NB4 (cell line): ENCODE results near the gene GLI1.
"Not testable (repeated sequence)": the region's sequence is repeated elsewhere in the genome, so short reads cannot be mapped to it uniquely, and the experiment has no call there.

Experiments
- DNase-seq: peaks from one replicate; pipeline ENCODE4 v3.0.0; 2010; ENCODE audit warnings: low read depth
- H3K4me3 ChIP-seq: one replicate; pipeline ENCODE4 v1.5.1; 2011; ENCODE audit warnings: mild to moderate bottlenecking, low read depth, low read length, moderate library complexity
- MAX ChIP-seq: IDR thresholded peaks from 2 replicates; pipeline ENCODE4 v1.6.1; 2011; ENCODE audit warnings: low read depth, low read length
- MYC ChIP-seq: IDR thresholded peaks from 2 replicates; pipeline ENCODE4 v1.6.1; 2011; ENCODE audit warnings: low read depth, low read length
- POLR2A ChIP-seq: IDR thresholded peaks from 2 replicates; pipeline ENCODE4 v1.6.1; 2011; ENCODE audit warnings: mild to moderate bottlenecking; ENCODE audit not compliant: insufficient read length; ENCODE audit errors: extremely low read depth
- TF ChIP-seq, protein P1 (sequence below): IDR thresholded peaks from one replicate; pipeline ENCODE4 v1.5.1; 2012; ENCODE audit warnings: low read depth, low read length

Gene GLI1

DNA sequence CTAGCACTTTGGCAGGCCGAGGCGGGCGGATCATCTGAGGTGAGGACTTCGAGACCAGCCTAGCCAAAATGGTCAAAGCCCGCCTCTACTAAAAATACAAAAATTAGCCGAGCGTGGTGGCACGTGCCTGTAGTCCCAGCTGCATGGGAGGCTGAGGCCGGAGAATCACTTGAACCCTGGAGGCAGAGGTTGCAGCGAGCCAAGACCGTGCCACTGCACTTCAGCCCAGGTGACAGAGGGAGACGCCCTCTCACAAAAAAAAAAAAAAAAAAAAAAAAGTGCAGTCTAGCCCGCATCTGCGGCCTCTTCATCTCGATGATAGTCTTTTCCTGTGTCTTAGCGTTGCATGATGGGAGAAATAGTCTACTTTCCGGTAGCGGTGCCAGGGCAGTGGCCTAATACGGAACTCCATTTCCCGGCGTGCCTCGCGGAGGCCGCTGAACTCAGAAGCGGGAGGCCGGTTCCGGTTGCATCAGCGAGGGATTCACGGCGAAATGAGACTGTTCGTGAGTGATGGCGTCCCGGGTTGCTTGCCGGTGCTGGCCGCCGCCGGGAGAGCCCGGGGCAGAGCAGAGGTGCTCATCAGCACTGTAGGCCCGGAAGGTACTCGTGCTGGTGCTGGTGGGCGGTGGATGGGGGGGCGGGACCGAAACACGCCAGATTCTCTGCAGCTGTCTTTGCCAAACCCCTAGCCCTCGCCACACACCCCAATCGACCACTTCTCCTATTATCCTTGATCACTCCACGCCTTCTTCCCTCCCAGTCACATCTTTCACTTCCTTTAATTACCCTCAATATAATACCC is 28.2 kb downstream of the GLI1 start, which contains the start of gene MARS1:
TSS of gene MARS1 (plus strand) at position 472 of the 805 bp plus-strand sequence. CDS start at position 495, 23 bp downstream.
- TF ChIP-seq MYC (peak; percentile 58), MAX (peak; percentile 65), POLR2A (peak; percentile 48)
- TF ChIP-seq, protein P1, sequence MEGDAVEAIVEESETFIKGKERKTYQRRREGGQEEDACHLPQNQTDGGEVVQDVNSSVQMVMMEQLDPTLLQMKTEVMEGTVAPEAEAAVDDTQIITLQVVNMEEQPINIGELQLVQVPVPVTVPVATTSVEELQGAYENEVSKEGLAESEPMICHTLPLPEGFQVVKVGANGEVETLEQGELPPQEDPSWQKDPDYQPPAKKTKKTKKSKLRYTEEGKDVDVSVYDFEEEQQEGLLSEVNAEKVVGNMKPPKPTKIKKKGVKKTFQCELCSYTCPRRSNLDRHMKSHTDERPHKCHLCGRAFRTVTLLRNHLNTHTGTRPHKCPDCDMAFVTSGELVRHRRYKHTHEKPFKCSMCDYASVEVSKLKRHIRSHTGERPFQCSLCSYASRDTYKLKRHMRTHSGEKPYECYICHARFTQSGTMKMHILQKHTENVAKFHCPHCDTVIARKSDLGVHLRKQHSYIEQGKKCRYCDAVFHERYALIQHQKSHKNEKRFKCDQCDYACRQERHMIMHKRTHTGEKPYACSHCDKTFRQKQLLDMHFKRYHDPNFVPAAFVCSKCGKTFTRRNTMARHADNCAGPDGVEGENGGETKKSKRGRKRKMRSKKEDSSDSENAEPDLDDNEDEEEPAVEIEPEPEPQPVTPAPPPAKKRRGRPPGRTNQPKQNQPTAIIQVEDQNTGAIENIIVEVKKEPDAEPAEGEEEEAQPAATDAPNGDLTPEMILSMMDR = peak; percentile 47
- H3K4me3 ChIP-seq = peak within 1 kb of the TSS; percentile 99
- DNase-seq = peak; percentile 98

DNA sequence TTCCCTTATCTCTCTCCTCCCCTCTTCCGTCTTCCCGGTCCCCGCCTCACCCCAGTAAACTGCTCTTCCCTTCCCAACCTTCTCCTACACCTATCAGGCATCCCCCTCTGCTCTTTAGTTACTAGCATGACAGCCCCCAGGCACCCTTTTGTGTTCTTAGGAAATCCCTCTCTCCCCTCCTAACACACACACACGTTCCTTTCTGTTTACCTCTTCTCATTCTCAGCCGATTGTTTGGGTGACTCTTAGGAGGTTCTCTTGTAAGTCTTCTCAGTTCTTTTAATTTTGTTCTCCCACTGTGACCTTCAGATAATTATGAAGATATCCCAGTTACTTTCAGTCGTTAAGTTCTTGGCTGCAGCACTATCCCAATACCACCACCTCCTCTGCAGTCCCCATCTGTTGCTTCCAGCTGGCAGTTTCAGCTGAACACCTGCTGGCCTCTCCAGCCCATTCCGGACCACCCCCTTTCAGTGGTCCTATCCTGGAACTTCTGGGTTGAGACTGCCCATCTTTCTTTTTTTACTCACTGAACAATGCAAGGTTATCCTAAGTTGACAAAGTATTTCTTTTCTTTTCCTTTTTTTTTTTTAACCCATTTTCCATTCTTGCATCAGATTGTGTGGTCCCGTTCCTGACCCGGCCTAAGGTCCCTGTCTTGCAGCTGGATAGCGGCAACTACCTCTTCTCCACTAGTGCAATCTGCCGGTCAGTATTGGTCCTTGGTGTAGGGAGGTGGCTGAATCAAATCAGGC is 29.0 kb downstream of the GLI1 start:
- H3K4me3 ChIP-seq = peak overlapping the region; percentile 99
- no peak for DNase-seq
- no peak for TF ChIP-seq MYC

GRCh38 chr12:57489157-57489641 is 29.6 kb downstream of the GLI1 start:
- DNase-seq = peak; percentile 23
- H3K4me3 ChIP-seq = peak overlapping the region; percentile 99
- TF ChIP-seq, protein P1 = no peak
- TF ChIP-seq MAX = no peak
- TF ChIP-seq MYC = no peak
- TF ChIP-seq POLR2A = no peak

GRCh38 chr12:57490126-57490525 is 30.5 kb downstream of the GLI1 start:
- TF ChIP-seq MYC (no peak), MAX (no peak), POLR2A (no peak)
- TF ChIP-seq, protein P1 = no peak
- DNase-seq = no peak
- no peak overlapping the region for H3K4me3 ChIP-seq

- H3K4me3 ChIP-seq = no peak overlapping the region
- TF ChIP-seq MAX (no peak), POLR2A (no peak)
- TF ChIP-seq, protein P1 = peak; percentile 25
- peak; percentile 27 for DNase-seq
Measured at GRCh38 chr12:57491393-57492280, 32.1 kb downstream of the GLI1 start.

GRCh38 chr12:57495051-57495701 is 35.6 kb downstream of the GLI1 start:
- not testable (repeated sequence) for H3K4me3 ChIP-seq, DNase-seq
